Measurements from ENCODE around the gene LRP2BP.

Gene LRP2BP

DNA sequence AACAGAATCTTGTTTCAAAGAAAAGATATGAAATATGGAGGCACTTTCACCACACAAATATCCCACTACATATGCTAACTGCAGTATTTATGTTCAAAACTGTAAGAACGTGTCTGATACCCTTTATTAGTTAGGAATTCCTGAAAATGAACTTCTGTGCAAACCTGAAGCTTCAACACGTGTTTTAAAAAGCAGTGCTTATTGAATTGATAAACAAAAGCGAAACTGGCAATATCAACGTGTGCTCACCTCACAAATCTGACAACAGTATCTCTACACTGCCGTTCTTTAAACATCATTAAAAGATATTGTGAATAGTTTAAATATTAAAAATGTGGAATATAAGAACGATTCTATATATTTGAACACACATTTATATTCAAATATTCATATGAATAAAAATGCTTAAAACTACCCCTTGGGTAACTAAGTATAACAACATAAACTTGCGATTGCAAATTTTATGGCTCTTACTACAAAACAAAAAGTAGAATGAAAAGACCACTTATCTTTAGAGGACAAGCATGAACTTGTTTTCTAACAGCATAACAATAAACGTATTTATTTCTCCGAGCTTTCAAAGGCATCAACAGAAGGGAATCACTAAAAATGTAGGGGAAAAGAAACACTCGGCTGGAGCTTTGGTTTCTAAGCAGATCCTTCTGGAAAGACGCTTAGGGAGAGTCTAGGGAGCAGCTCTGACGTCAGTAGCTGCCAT is at the start of gene LRP2BP:
Gene LRP2BP, minus strand, starts transcription at position 687 of the 718 bp plus-strand sequence. CDS start 17,738 bp downstream, outside the sequence.
- peak within 1 kb of the TSS; percentile 96 for H3K27ac ChIP-seq
- no peak for TF ChIP-seq CTCF (conservative IDR thresholded peaks at IDR 0.05)
- no peak for TF ChIP-seq ZFX (IDR thresholded peaks at IDR 0.05)

- H3K27ac ChIP-seq, result no peak overlapping the region
- no peak for TF ChIP-seq ZFX (IDR thresholded peaks at IDR 0.05)
- TF ChIP-seq CTCF (conservative IDR thresholded peaks at IDR 0.05), result no peak
Observed at GRCh38 chr4:185445209-185445608, 49.5 kb upstream of the LRP2BP start.

DNA sequence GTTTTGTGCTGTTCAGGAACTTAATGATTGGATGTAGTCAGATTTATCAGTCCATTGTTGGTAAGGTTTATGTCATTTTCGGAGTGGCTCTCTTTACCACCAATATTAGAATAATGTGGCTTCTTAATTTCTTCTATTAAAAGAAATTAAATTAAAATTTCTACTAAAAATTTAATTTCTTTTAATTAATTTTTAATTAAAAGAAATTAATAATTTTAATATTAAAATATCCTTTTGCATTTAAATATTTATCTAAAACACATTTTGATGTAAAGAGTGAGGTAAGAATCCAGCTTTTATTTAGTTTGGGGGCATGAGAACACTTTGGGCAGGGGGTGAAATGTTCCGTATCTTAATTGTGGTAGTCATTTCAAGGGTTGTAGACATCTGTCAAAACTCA is 45.8 kb upstream of the LRP2BP start:
- TF ChIP-seq ZFX (IDR thresholded peaks at IDR 0.05) (no peak), CTCF (conservative IDR thresholded peaks at IDR 0.05) (no peak)
- H3K27ac ChIP-seq, result no peak overlapping the region

- TF ChIP-seq CTCF (conservative IDR thresholded peaks at IDR 0.05) (no peak), ZFX (IDR thresholded peaks at IDR 0.05) (no peak)
Observed at GRCh38 chr4:185437809-185438208, 42.1 kb upstream of the LRP2BP start.

GRCh38 chr4:185435466-185435865 is 39.7 kb upstream of the LRP2BP start:
- H3K27ac ChIP-seq, result no peak overlapping the region
- TF ChIP-seq CTCF (conservative IDR thresholded peaks at IDR 0.05), result no peak

More at GRCh38 chr4:185437809-185438208, 42.1 kb upstream of the LRP2BP start:
- H3K27ac ChIP-seq, result no peak overlapping the region

- TF ChIP-seq CTCF (conservative IDR thresholded peaks at IDR 0.05), result no peak
- TF ChIP-seq ZFX (IDR thresholded peaks at IDR 0.05), result no peak
- H3K27ac ChIP-seq, result no peak overlapping the region
Observed at GRCh38 chr4:185429660-185430059, 33.9 kb upstream of the LRP2BP start.

DNA sequence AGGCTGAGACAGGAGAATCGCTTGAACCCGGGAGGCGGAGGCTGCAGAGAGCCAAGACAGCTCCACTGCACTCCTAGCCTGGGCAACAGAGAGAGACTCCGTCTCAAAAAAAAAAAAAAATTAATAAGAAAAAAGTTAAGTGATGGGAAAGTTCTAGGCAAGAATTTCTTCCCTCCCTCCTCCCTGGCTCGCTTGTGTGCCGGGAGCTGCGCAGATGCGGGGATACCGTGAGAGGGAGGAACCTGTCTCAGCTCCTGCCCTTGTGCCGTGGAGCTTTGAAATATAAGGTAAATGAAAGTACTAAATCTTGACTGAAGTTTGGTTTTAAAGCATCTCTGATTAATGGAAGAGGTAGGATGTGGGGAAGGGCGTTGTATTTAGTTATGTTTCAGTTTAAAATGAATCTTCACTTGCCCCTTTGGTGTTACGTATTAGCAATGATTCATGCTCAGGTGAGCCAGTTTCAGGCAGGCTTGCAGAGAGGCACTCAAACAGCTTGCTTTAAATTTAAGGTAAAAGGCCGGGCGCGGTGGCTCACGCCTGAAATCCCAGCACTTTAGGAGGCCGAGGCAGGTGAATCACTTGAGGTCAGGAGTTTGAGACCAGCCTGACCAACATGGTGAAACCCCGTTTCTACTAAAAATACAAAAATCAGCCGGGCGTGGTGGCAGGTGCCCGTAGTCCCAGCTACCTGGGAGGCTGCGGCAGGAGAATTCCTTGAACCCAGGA is 31.4 kb upstream of the LRP2BP start:
- no peak for TF ChIP-seq ZFX (IDR thresholded peaks at IDR 0.05)
- no peak overlapping the region for H3K27ac ChIP-seq

All from C4-2B (cell line).